ENCODE data around the gene SCARB1. TPM values are rescaled to one million over a fixed set of nuclear protein-coding genes. Genes with fewer than 3 reads are reported as not detected.

Gene SCARB1
- total and polyA plus RNA-seq, 9 of the 15 experiments (the other 6 are each of a cell fraction or from before 2014, with no cell fraction given): 0.56 to 157 (median 52.8) TPM

GRCh38 chr12:124827588-124828184, 36.0 kb downstream of the SCARB1 start (continued):
- TF ChIP-seq AFF4 (CRISPR knock-in tag; IDR thresholded peaks at IDR 0.05): no peak
- no peak for TF ChIP-seq ZNF347 (CRISPR knock-in tag; IDR thresholded peaks at IDR 0.05; ENCODE audit: low read depth)
- no peak for TF ChIP-seq POLR2H (tag; IDR thresholded peaks at IDR 0.05; ENCODE audit: low read depth)
- TF ChIP-seq HDAC2 (IDR thresholded peaks at IDR 0.05): 0 out of 2 replicates have a peak, but pooled peaks have one; percentile 25
- no peak for TF ChIP-seq STAT5B (CRISPR knock-in tag; IDR thresholded peaks at IDR 0.05)
- TF ChIP-seq CSDE1 (IDR thresholded peaks at IDR 0.05): no peak
- TF ChIP-seq CBFA2T3 (IDR thresholded peaks at IDR 0.05): 0 out of 2 replicates have a peak, but pooled peaks have one; percentile 4
- no peak for TF ChIP-seq ZNF76 (CRISPR knock-in tag; IDR thresholded peaks at IDR 0.05; ENCODE audit: borderline replicate concordance)
- no peak for TF ChIP-seq ARNT (IDR thresholded peaks at IDR 0.05)
- no peak for TF ChIP-seq GMEB1 (CRISPR knock-in tag; IDR thresholded peaks at IDR 0.05)
- no peak for TF ChIP-seq NFATC3 (IDR thresholded peaks at IDR 0.05)
- TF ChIP-seq HNRNPUL1 (IDR thresholded peaks at IDR 0.05; ENCODE audit: low read length): no peak
- TF ChIP-seq RBM25 (IDR thresholded peaks at IDR 0.05; ENCODE audit: low read depth, low read length, severe bottlenecking): peak; percentile 89
- TF ChIP-seq ZNF274 (IDR thresholded peaks at IDR 0.05; ENCODE audit: borderline replicate concordance, low read depth, low read length): no peak
- TF ChIP-seq USF1 (CRISPR knock-in tag; IDR thresholded peaks at IDR 0.05): 0 out of 2 replicates have a peak, but pooled peaks have one; percentile 11
- TF ChIP-seq PRDM10 (IDR thresholded peaks at IDR 0.05; ENCODE audit: partially characterized antibody): no peak
- 0 out of 2 replicates have a peak, but pooled peaks have one; percentile 42 for TF ChIP-seq ESRRA (IDR thresholded peaks at IDR 0.05; ENCODE audit: borderline replicate concordance, low read depth)
- peak in 1 of 2 experiments; percentile 52; a peak in 1 of 4 replicates for TF ChIP-seq RCOR1 (IDR thresholded peaks at IDR 0.05; ENCODE audit: borderline replicate concordance in 1 of 2, low read depth in 2 of 2, low read length in 2 of 2)
